HG03025 (cell line): ENCODE data around the gene EEF2K.
A peak's percentile ranks its signal among the peaks of the same experiment; 100 is the strongest.
"Not testable (repeated sequence)": the region's sequence is repeated elsewhere in the genome, so short reads cannot be mapped to it uniquely, and the experiment has no call there.

Experiments used
- ATAC-seq: cut with Tn5 transposase; IDR thresholded peaks from one replicate; pipeline ENCODE4 v1.9.1; 2021; ENCODE audit warnings: mild to moderate bottlenecking, moderate library complexity; ENCODE audit not compliant: unreplicated experiment, low FRiP score

EEF2K gene

DNA sequence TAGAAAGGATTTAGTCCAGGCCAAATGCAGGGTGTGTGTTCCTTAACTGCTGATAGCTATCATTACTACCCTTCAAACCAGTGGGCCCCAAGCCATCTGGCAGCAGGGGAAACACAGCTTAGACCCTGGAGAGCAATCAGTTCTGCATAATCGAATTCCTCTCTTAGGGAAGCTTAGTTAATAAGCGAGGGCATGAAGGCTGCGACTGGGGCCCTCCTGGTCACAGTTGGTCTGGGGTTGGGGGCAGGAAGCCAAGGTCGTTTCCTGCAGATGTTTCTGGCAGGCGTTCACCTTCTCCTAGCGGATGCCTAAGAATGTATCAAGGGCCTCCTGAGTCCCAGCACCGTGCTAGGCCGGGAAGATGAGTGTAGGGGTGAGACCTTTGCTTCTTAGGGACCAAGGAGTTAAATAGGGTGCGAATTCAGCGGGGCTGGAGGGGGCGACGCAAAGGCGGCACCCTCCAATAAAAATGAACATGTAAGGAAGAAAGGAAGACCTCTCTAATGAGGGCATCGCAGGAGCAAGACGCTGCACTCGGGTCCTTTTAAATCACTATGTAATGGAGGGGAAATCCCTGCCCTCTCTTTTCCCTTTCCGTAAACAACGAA, 16.5 kb upstream of the EEF2K start:
- no peak for ATAC-seq

DNA sequence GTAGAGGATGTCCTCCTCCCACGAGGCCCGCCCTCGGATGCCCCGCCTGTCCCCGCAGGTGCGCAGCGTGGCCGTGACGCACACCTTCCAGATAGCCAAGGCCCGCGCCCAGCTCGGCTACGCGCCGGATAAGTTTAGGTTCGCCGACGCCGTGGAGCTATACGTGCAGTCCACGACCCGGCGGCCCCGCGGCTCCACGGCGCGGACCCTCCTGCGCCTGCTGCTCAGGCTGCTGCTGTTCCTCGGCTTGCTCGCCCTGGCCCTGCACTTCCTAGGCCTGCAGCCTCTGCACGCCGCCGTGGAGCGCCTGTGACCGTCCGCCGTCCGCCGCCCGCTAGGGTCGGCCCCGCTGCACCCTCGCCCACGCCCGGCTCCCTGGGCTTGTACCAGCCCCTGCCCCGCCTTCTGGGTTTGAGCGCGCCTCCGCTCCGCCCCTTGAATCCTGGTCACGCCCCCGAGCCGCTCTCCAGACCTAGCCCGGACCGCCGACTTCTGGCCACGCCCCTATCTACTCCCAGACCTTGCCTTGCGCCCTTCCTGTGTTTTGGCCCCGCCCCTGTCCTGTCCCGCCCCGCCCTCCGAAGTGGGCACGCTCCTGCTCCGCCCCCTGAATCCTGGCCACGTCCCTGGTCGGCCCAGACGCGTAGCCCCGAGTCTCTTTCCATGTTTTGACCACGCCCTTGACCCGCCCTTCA, 15.8 kb upstream of the EEF2K start:
- peak; percentile 65 for ATAC-seq

DNA sequence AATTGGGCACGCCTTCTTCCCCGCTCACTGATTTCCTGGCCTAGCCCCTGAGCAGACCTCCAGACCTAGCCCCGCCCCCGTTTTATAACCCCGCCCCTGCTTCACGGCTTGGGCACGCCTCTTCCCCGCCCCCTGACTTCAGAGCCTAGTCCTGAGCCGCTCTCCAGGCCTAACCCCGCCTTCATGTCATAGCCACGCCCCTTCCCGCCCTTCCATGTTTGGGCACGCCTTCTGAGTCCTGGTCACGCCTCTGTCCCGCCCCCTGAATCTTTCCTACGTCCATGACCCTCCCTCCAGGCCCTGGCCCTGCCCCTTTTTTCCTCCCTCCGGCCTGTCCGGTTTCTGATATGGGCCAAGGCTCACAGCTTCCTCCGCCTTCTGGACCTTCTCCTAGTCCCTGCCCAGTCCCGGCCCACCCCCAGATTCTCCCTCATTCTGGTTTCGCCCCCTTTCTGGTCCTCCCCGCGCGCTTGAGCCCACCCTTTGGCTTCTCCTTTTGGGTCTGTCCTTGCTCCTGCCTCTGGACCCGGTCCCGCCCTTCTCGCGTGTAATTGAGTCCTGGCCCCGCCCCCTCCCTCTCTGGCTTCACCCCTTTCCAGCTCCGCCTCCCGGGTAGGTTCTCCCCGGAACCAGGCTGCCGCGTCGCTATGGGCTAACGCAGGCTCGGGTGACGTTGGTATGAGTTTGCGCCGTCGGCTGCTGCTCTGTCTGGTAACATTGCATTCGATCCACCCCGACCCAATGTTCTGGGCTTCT, 15.1 kb upstream of the EEF2K start:
- peak; percentile 48 for ATAC-seq

DNA sequence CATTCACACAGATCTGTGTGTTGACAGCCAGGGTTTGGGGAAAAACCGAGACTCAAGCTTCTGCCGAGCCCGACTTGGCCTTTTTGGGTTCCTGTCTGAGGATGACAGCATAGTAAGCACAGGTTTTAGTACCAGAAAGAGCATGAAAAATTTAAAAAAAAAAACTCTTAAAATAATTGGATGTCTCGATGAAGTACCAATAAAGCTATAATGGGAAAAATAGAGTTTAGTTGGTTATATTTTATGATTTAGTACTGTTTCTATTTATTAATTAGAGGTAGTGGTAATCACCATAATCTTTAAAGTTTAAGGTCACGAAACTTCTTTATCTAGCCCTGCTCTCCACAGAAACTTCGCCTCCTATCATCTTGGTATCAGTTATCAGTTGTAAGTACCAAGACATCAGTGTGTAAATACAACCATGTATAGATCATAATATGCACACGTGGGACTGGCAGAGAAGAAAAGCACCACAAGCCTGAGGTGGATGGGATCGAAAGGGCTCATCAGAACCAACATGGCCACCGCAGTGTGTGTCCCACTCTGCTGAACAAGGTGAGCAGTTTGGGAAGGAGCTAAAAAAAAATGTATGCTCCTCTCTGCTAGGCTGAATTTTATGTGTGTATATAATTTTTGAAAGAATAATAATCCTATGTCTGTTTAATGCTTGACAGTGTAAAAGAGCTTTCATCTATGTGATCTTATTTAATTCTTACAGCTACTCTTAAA, 14.4 kb upstream of the EEF2K start:
- ATAC-seq: no peak

DNA sequence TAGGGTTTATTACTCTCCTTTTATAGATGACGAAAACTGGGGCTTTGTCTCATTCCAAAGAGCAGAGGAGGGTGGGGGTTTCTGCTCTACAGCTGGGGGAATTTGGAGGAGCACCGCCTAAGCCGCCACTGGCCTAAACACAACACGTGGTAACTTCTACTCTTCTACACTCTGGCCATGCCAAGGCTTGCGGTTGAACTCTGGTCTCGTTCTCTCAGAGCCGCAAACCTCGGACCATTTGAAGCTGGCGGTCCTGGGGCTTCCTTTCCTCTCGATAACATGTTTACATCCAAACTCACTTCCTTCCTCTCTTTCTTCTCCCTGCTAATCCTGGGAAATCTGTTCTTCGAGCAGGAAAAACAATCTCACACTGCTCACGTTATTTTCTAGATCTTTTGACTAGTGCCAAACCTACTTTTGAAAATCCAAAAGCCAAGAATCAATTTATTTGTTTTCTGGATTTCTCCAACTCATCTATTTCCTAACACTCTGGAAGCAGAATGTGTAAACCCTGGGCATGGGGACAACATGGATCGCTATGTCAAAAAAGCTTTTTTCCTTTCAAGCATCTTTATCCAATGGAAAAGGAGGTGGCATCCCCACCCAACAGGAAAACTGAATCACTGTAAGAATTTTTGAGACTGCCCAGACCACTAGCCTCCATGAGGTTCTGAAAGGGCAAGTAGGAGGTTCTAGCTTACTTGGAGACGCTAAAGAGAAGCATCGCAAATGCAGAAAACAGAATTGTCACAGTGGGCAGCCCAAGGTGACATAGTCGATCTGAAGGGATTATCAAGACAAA, 13.6 kb upstream of the EEF2K start:
- no peak for ATAC-seq

DNA sequence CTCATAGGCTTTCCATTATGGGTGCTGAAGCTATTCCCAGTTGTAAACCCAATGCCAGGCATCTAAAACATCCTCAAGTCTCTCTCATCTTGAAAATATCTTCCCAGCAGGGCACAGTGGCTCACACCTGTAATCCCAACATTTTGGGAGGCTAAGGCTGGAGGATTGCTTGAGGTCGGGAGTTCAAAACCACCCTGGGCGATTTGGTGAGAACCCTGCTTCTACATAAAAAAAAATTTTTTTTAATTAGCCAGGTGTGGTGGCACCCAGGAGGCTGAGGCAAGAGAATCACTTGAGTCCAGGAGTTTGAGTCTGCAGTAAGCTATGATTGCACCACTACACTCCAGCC, 13.0 kb upstream of the EEF2K start:
- ATAC-seq: no peak

DNA sequence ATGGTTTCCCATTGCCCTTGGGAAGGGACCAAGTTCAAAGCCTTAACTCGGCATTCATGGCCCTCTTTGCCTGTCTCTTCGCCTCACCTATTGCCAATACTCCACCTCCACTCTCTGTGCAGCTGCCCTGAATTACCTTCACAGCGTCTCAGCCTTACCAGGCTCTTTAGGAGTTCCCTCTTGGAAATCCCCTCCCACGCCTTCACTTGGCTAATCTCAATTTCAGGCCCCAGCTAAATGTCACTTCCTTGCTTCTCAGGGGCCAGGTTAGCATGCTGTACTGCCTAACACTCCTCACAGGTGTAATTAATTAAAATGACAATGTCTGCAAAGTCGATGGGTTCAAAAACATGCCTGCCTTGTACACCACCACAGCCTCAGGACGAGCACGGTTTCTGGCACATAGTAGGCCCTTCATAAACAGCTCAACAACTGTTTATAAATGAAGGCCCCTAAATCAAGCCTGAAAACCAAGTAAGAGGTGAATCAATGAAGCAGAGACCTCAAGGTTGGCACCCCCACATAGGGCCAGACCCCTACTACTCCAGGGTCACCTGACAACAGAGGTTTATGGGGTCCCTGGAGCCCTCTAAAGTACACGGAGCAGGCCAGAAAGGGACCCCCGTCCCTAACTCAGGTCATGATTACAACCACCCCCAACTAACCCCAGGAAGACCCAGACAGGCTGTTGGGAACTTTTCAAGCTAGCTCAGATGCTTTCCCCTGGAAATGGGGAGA, 11.2 kb upstream of the EEF2K start:
- no peak for ATAC-seq

DNA sequence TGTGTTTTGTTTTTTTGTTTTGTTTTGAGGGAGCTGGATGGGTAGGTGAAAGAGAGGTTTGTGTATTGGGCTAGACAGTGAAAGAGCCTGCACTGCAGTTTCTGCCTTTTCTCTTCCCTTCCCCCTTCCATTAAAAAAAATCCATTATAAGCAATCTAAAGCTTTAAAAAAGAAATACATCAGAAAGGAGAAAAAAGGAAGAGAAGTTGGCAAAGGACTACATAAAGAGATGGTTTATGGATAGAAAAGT, 10.7 kb upstream of the EEF2K start:
- no peak for ATAC-seq

DNA sequence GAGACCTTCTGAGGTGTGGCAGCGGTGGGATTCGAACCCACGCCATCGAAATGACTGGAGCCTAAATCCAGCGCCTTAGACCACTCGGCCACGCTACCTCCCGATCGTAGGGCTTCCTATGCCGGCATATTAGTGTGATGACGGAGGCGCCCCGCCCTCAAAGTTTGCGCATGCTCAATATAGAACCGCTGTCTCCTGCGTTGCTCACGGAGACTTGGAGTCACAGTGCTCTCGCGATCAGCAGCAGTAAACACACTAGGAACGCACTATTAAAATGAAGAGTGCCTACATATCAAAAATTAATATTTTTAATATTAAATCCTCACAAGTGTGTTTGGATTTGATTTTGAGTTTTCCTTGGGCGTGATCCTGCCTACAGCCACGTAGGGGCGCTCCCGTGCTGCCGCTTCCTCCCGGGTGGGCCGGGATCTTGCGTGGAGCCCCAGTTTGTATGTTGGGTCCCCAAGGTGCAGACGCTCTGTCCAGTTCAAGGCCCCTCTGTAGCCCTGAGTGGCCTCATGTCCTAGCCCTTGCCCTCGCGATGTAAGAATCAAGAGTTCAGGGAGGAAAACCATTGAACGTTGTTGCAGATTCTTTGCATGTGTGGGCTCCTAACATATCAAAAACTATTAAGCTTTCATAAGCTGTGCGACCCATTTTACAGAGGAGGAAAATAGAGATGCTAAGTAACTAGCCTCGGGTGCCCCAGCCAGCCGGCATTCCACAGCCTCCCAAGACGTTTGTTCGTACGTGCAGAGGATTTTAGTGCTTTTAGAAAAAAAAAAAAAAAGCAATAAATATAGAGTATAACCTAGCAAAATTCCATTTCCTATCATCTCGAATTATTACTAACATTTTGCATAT, 10.2 kb upstream of the EEF2K start:
- no peak for ATAC-seq

DNA sequence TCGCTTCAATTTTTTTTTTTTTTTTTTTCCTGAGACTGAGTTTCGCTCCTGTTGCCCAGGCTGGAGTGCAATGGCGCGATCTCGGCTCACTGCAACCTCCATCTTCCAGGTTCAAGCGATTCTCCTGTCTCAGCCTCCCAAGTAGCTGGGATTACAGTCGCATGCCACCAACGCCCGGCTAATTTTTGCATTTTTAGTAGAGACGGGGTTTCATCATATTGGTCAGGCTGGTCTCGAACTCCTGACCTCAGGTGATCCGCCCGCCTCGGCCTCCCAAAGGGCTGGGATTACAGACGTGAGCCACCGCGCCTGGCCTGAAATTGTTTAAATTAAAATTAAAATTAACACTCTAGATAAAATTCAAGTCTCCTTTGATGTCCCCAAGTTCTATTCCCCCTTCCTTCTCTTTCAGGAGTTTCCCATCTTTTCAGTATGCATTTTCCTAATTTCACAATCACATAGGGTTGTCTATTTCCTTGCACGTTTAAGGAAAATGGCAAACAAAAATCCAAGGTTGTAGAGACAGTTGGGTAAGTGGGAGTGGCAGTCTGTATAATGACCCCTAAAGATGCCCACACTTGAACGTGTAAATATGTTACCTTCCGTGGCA, 9.4 kb upstream of the EEF2K start:
- ATAC-seq: not testable (repeated sequence)

DNA sequence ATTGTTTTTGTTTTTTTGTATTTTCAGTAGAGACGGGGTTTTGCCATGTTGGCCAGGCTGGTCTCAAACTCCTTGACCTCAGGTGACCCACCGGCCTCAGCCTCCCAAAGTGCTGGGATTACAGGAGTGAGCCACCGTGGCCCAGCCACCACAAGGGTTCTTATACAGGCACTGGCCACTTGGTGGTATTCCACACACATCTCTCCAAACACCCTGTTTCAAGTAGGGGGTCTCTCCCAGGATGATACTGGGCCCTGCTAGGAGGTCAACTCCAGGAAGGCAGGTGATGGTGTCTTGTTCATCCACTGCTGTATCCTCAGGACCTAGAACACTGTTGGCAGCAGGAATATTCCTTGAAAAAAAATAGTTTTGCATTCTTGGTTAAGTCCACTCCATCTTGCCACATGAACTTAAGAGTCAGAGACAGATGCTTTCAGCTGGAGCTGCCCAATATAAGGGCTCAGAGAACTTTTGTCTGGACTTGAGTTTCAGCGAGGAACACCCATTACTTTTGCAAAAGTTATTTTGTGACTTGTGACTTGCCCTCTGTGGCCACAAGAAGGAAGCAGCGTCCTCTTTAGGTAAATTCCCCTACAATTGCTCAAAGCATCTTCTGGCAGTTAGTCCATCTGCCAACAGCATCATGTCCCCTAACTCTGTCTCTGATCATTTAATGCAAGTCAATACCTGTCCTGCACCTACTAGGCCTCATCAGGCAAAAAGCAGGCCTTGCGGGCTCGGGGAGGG, 7.4 kb upstream of the EEF2K start:
- ATAC-seq: no peak

DNA sequence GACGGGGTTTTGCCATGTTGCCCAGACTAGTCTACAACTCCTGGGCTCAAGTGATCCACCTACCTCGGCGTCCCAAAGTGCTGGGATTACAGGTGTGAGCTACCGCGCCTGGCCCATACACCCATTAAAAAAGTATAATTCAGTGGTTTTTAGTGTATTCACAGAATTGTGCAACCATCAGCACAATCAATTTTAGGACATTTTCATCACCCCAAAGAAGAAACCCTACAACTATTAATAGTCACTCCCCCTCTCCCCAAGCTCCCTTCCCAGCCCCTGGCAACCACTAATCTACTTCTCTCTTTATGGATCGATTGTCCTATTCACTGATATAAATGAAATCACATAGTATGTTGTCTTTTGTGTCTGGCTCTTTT, 3.8 kb upstream of the EEF2K start:
- ATAC-seq: no peak

DNA sequence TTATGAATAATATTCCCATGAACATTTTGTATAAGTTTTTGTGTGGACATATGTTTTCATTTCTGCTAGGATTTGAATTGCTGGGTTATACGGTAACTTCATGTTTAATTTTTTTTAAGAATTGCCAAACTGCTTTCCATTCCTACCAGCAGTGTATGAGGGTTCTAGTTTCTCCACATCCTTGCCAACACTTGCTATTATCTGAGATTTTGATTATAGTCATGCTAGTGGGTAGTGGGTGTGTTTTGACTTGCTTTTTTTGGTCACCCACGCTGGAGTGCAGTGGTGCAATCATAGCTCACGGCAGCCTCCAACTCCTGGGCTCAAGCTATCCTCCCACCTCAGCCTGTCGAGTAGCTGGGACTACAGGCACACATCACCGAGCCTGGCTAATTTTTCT, 3.0 kb upstream of the EEF2K start:
- no peak for ATAC-seq

DNA sequence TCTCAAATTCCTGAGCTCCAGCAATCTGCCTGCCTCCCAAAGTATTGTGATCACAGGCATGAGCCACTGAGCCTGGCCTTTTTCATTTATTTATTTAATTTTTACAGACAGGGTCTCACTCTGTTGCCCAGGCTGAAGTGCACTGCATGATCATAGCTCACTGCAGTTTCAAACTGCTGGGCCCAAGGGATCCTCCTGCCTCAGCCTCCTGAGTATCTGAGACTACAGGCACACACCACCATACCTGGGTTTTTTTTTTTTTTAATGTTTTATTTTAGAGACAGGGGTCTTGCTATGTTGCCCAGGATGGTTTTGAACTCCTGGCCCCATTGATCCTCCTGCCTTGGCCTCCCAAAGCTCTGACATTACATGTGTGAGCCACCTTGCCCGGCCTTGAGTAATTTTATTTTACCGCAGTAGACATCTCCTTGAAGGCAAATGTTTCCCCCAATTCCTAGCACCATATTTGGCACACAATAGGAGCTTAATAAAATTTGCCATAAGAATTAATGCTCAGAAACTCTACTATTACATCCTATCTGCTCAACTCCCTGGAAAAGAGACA, 1.9 kb upstream of the EEF2K start:
- ATAC-seq: no peak

DNA sequence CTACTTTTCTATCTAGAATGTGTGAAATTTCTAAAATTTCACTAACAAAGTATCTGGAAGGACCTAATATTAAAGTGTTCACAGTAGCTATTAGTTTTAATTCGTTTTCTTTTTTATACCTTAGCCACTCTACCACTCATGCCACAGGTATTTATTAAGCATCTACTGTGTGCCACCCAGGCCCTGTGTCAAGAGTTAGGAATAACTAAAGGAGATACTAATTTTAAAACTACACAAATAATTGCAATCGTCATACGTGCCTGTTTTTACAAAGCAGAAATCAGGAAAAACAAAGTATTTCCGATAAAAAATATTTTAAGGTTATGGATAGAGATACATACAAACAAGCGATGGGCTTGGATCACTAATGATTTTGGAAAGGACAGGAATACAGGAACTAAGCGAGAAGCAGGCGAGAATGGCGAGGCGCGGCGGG, 483 bp upstream of the EEF2K start:
- no peak for ATAC-seq

DNA sequence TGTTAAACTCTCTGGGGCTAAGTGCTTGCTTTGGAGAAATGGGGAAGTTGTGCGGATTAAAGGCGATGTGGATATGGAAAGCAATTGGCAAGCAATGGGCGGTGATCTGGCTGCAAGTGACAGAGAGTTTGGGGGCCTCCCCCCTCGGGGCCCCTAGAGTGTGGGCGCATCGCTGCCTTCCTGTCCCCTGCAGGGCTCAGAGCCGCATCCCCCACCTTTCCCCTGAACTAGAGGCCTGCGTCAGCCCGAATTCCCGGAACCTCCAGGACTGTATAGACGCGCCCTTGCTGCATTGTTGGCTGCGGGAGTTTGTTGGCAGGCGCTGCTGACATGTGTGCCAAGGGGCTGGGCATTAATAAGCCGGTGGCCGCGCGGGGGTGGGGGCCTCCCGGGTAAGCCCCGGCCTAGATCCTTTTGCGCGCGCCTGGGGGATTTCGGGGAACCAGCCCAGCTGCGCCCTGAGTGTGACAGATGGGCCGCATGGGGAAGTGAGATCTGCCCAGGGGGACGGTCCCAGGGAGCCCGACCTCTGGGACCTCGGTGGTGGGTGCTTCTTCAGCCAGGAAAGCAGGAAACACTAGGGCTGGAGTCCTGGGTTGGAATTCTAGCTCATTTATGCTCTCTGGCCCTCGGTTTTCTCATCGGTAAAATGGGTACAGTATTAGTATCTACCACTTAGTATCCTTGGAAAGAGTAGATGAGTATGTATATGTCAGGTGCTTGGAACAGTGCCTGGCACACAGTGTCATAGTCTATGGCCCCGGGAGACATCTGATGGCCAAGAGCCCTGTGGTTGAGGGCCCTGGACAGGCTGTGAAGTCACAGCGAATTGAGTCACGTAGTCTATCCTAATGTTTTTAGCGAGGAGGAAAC, 1.0 kb downstream of the EEF2K start:
- ATAC-seq: peak; percentile 35
